Esophagus squamous epithelium (tissue), 4 donors: ENCODE measurements around the gene ATP13A1.

Experiments
- POLR2A ChIP-seq, 4 donors: fragments of 450-650 bp; IDR thresholded peaks; one replicate each; pipeline ENCODE4 v1.6.1; 2017; ENCODE audit warnings: antibody characterized with exemption in 4 of 4, mild to moderate bottlenecking in 4 of 4, moderate library complexity in 3 of 4
- TF ChIP-seq, protein P1 (sequence below), 6 experiments: fragments of 450-650 bp in 4 of 6; fragments of 200-600 bp in 2 of 6; sonication (generic) in 2 of 6; IDR thresholded peaks; one replicate each; pipeline ENCODE4 v1.5.1; 2016 to 2019; ENCODE audit warnings: antibody characterized with exemption in 6 of 6, mild to moderate bottlenecking in 4 of 6, moderate library complexity in 4 of 6

DNA sequence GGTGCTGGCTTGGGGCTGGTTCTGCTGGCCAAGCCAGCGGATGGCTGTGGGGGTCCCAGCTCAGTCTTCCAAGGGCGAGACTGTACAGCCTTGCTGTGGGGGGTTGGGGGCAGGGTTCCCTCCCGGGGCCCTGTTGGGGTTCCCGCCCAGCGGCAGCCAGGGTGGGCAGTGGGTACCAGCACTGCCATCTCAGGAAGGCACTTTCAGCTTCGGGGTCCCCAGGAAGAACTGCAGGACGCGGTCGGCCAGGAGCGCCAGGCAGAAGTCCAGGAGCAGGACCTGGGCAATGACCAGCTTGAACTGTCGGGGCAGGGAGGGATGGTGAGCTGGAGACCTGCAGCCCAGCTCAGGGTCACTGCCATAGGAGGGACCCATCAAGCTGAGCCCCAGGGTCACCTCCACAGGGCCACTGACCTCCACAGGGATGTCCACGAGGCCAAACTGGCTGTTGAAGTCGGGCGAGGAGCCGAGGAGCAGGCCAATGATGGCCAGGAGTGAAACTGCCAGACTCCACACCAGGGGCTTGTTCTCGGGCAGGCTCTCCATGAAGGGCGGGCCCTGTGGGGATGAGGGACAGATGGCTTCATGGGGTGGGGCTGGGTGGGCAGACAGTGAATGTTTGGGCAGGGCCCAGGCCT is 18.1 kb downstream of the ATP13A1 start:
- TF ChIP-seq, protein P1, sequence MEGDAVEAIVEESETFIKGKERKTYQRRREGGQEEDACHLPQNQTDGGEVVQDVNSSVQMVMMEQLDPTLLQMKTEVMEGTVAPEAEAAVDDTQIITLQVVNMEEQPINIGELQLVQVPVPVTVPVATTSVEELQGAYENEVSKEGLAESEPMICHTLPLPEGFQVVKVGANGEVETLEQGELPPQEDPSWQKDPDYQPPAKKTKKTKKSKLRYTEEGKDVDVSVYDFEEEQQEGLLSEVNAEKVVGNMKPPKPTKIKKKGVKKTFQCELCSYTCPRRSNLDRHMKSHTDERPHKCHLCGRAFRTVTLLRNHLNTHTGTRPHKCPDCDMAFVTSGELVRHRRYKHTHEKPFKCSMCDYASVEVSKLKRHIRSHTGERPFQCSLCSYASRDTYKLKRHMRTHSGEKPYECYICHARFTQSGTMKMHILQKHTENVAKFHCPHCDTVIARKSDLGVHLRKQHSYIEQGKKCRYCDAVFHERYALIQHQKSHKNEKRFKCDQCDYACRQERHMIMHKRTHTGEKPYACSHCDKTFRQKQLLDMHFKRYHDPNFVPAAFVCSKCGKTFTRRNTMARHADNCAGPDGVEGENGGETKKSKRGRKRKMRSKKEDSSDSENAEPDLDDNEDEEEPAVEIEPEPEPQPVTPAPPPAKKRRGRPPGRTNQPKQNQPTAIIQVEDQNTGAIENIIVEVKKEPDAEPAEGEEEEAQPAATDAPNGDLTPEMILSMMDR (IDR thresholded peaks at IDR 0.05): no peak
- TF ChIP-seq POLR2A (IDR thresholded peaks at IDR 0.05): no peak
